ENCODE data around the gene ZNF474.

The ZNF474 gene

GRCh38 chr5:122153774-122154173 is 24.4 kb downstream of the ZNF474 start:
- DNase-seq (ENCODE audit: low read depth), result no peak

DNA sequence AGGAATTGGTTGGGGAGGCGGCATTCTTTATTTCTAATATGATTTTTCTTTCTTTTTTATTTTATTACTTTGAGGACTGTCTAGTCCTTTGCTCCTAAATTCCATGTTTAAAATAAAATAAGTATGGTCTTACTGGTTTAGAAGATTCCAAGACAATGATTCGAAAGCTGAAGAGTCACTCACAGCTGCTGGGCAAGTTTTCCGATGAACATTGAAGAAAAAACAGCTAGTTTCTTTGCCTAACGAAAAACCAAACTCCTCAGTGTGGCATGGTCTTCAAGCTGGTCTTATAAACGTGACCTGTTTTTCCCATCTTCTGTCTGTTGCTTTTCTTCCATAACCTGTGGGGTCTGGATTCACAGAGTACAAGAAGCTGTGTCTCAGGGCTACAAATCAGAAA is 25.1 kb downstream of the ZNF474 start:
- DNase-seq (ENCODE audit: low read depth), result no peak

DNA sequence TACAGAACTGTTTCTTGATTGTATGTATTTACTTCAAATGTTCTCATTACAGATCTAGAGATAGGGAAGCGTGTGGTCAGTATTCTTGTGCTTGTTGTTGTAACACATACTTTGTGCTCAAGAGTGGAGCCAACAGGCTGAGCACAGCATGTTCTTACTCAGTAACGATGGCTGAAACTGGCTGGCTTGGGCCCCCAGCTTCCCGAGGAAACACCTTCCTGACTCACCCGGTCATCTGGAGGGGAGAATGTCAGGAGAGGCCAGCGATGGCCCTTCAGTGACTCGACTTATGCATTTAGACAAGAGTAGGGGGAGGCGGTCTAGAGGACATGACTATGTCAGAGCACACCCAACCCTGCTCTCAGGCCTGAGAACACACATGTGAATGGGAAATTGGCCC is 25.6 kb downstream of the ZNF474 start:
- no peak for DNase-seq (ENCODE audit: low read depth)

DNA sequence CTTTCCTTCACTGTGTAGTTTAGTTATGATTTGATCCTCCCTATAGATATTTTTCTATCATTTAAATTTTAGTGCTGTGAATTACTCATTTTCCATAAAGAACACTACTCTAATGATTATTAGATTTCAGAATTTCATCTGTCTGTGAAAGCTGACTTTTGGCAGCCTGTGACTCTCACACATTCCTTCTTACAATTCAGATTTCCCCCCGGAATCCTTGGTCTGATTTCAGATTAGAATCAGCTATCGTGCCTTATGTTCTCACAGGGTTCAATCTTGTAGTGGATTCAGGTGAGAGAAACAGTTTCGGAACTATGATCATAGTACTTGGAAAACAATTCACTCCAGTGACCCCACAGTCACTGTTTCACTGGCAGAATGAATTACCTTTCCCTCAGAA is 26.2 kb downstream of the ZNF474 start:
- DNase-seq (ENCODE audit: low read depth), result no peak

DNA sequence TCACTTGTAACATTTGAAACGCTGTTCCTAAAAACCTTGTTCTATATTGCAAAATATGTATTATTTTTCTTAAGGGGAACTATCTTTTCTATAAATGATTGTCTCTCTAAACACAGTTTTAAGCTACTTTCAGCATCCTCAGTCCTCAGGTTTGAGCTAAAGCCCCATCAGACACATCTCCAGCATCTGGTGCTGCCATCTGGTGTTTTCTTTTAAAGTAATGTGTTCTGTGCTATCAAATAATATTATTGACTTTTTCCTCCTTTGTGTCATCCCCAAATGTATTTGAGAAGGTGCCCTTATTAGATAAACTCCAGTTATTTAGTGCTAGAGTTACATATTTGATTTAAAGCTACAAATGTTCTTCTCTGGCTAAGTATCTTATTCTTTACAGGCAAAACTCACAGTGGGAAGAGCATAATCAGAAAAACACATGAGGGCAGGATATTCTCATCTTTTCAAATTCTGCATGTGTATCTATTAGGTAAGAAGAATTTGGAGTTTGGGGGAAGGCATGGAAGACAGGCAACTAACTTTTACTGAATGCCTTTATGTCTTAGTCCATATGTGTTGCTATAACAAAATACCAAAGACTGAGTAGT is 27.5 kb downstream of the ZNF474 start:
- DNase-seq (ENCODE audit: low read depth), result no peak

DNA sequence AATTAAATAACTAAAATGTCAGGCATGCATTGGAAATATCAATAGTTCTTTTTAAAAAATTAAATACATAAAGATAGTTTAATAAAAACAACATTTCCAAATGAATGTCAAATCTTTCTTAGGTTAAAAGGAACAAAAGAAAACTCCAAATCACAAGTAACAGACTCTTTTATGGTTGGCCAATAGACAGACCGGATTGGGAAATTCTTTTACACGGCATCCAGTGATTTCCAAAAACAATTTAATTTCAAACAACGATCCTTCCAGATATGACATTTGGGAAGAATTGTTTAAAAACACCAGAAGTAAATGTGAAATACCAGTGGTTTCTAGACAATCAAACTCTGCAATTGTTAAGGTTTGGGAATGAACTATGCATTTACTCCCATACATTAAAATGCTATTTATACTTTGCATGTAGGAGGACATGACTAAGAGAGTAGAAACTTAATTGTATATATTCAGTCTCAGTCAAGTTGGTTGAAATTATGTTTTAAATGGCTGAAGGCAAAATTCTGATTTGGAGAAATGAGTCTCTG is 32.8 kb downstream of the ZNF474 start:
- no peak for DNase-seq (ENCODE audit: low read depth)

DNA sequence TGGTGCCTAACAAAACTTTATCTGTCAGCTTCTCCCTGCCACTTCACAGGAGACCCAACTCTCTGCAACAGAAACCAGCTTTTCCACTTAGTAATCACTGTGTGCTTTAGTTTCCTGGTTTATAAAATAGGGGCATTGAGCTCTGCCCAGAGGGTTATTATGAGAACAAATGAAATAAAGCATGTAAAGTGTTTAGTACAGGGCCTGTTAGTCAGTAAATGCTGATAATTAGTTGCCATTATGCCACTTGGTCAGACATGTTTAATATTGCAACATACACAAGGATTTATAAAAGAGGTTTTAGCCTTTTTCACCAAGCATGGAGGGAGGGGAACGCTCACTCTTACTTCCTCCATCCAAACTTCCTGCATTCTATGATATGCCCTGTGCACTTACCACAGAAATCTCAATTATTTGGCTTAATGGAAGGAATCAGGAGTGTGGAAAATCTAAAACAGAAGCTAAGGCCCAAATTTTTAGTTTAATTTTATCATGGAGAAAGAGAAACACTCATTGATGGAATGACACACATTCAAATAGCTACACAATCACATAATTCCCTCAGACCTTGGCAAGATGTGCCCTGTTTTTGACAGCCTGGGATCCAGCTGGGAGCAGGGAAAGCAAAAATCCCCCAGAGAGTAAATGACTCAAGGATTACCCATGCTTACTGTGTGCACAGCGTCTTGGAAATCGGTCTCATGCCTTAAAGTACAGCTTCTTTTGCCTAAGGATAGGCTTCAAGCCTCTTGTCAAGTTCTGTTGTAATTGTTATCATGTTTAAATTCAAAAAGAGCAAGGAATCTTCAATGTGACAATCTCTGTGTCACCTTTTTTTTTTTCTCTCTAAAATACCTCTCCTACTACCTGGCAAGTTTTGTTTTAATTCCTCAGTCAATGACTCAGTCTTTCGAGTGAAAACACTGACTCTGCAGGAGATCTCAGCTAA is 34.0 kb downstream of the ZNF474 start:
- DNase-seq (ENCODE audit: low read depth), result no peak

DNA sequence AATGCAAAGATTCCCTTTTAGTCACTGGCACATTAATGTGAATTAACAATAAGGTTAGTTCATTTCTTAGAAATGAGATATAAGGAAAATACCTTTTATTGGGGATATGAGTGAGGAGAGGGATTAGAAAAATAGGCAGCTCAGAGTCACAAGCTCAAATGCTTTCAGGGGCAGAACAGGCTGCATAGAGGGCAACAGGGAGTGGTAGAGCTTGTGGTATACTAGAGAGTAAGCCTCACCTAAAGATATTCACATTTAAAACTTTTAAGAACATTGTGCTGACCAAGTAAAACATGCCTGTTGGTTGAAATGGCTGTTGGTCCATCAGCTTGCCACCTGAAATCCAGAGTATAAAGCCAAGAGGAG is 34.7 kb downstream of the ZNF474 start:
- no peak for DNase-seq (ENCODE audit: low read depth)

DNA sequence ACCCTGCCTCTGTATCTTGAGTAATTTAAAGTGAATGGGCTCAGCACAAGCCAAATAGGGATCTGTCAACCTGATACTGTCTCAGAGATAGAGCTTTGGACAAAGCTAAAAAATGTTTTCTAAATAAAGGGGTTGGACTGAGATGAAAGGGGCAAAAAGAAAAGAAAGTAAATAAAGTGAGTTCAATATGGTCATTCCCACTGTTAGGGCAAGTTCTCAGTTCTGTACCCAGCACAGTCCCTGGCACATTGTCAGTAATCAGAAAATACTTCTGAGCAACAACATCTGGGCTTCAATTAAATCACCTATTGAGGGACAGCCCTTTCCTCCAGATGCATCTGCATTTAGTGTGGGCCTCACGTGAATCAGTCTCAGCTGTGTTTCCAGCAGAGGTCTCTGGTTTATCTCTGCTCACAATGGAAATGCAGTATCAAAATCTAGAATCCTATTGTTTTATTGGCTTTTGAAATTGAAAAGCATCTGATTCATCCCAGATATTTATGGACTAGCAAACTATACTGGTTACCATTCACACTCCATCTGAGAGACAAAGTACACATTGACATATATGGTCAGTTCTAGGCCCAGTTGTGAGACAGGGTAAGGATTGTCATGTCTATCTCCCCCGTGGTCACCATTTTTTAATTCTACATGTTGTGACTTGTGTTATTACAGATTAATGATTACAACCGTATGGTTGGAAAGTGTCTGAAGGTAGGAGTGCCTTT is 35.6 kb downstream of the ZNF474 start:
- no peak for DNase-seq (ENCODE audit: low read depth)

- no peak for DNase-seq (ENCODE audit: low read depth)
Observed at GRCh38 chr5:122165559-122166078, 36.3 kb downstream of the ZNF474 start.

GRCh38 chr5:122169350-122170103 is 40.2 kb downstream of the ZNF474 start:
- no peak for DNase-seq (ENCODE audit: low read depth)

- DNase-seq (ENCODE audit: low read depth), result no peak
Observed at GRCh38 chr5:122170620-122171019, 41.3 kb downstream of the ZNF474 start.

DNA sequence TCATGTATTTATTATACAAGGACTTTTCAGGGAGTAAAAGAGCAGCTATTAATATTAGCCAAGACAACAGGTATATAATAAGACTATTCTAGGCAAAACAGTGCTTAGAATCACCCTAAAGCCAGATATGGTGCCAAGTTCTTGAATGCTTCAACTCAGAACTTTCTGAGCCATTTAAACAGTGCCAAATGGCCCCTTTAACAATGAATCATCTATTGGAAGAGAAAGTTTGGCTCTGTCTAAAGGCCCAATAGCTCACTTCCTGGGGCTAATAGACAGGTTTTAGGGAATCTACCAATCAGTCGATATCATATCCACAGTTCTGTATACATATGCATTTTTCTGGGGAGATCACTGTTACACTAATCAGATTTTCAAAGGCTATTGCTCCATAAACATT is 42.9 kb downstream of the ZNF474 start:
- no peak for DNase-seq (ENCODE audit: low read depth)

- DNase-seq (ENCODE audit: low read depth), result no peak
Observed at GRCh38 chr5:122173474-122174415, 44.4 kb downstream of the ZNF474 start.

DNA sequence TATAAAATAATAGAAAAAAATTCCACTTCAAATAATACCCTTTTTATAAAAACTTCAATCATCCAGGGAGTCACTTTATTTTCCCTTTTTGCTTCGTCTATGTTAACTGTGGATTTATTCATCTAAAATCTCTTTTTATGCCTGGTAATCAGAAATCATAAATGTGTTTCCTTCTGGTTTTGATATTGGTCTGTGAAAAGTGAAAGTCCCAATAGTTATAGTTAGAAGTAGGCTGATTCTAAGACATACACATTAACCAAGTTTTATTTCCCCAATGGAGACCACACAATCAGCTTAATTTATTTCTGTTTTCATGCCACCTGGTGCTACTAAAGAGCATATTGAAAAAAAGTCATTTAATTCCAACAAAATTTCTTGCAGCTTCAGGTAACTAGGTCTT is 45.7 kb downstream of the ZNF474 start:
- no peak for DNase-seq (ENCODE audit: low read depth)

DNA sequence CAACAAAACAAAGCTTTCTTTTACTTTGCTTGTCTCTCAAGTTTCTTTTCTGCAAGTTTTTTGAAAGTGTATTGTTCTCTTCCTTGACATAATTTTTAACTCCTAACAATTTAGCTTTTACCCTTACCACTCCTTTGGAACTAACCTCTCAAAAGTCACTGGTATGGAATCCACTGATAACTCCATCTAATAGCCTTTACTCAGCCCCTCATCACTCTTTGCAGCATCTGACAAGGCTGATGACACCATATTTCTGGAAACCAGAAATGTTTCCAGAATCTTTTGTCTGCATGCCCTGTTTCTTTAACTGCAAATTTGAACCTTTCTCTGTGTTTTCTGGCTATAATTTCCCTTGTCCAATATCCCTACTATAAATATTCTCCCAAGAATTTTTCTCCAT is 46.5 kb downstream of the ZNF474 start:
- no peak for DNase-seq (ENCODE audit: low read depth)

DNA sequence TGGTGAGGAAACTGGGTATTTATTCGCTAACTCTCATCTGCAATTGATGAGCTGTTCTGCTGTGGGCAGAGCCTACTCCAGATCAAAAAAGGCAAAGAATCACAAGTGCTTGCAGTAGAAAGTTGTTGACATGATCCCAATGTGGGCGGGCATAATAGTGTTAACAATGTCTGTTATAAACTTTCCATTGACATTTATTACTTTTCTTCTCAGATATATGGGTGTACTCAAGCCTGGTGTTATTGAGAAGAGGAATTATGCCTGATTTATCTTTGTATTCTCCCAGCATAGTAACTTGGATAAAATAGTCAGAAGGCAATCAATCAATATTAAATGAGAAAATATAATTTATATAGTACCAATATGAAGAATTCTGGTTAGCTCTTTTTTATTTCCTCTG is 47.8 kb downstream of the ZNF474 start:
- no peak for DNase-seq (ENCODE audit: low read depth)

DNA sequence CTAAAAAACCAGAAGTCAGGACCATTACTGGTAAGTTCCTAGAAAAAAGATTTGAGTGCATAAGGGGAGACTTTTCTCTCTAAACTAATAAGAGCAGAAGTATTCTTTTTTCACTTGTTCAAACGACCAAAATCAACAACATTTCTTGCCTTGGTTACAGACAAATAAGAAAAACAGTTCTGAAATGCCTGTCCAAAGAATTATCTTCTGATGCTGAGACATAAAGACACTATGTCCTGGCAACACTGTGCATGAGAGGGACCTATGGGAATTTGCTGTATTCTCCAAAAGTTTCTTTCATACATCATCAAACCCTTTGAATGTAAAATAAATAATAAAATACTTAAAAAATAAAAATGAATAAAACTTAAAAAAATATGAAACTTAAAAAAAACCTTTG is 50.4 kb downstream of the ZNF474 start:
- DNase-seq (ENCODE audit: low read depth), result no peak

GRCh38 chr5:122180146-122180712 is 50.9 kb downstream of the ZNF474 start:
- DNase-seq (ENCODE audit: low read depth), result no peak

GRCh38 chr5:122180863-122181548 is 51.7 kb downstream of the ZNF474 start:
- no peak for DNase-seq (ENCODE audit: low read depth)
